Neural progenitor cell (in vitro differentiated cells): ENCODE data around the gene SMCHD1. TPM values are rescaled to one million over a fixed set of nuclear protein-coding genes. Genes with fewer than 3 reads are reported as not detected.

Experiments used
- DNase-seq: peaks from one replicate; pipeline ENCODE4 v3.0.0-alpha.2; 2016; ENCODE audit warnings: low spot score
- H2AFZ ChIP-seq: fragments of 200-600 bp; sonication (generic); replicated peaks from 2 replicates; pipeline ENCODE4 v1.6.1; 2016; ENCODE audit warnings: antibody characterized with exemption
- H3F3A ChIP-seq: fragments of 200-600 bp; sonication (generic); 2 replicates; pipeline ENCODE4 v1.6.1; 2016; ENCODE audit warnings: antibody characterized with exemption, low read depth
- H3K27ac ChIP-seq: fragments of 200-600 bp; sonication (generic); 2 replicates; pipeline ENCODE4 v1.5.1; 2016; ENCODE audit warnings: mild to moderate bottlenecking
- H3K27me3 ChIP-seq: fragments of 200-600 bp; sonication (generic); 2 replicates; pipeline ENCODE4 v1.6.1; 2016; ENCODE audit warnings: mild to moderate bottlenecking, moderate library complexity
- H3K36me3 ChIP-seq: fragments of 200-600 bp; sonication (generic); 2 replicates; pipeline ENCODE4 v1.5.1; 2016
- H3K4me1 ChIP-seq: fragments of 200-600 bp; sonication (generic); 2 replicates; pipeline ENCODE4 v1.6.1; 2016; ENCODE audit warnings: mixed run types
- H3K4me2 ChIP-seq: fragments of 200-600 bp; sonication (generic); 2 replicates; pipeline ENCODE4 v1.6.1; 2016
- H3K4me3 ChIP-seq: fragments of 200-600 bp; sonication (generic); 2 replicates; pipeline ENCODE4 v1.5.1; 2016
- H3K79me2 ChIP-seq: fragments of 200-600 bp; sonication (generic); 2 replicates; pipeline ENCODE4 v1.6.1; 2016; ENCODE audit warnings: low read depth
- H3K9ac ChIP-seq: fragments of 200-600 bp; sonication (generic); 2 replicates; pipeline ENCODE4 v1.6.1; 2016
- H3K9me3 ChIP-seq: fragments of 200-600 bp; sonication (generic); 2 replicates; pipeline ENCODE4 v1.5.1; 2016; ENCODE audit warnings: low read depth
- H4K20me1 ChIP-seq: fragments of 200-600 bp; sonication (generic); 2 replicates; pipeline ENCODE4 v1.6.1; 2016; ENCODE audit warnings: low read depth
- H3K27ac Mint-ChIP-seq: 3 replicates; pipeline ENCODE4 v1.8.0; 2021; ENCODE audit warnings: mixed read lengths
- H3K27me3 Mint-ChIP-seq: 2 replicates; pipeline ENCODE4 v1.8.0; 2022; ENCODE audit warnings: low read depth, mild to moderate bottlenecking, inconsistent platforms, moderate library complexity, mixed read lengths; ENCODE audit not compliant: insufficient read depth
- H3K36me3 Mint-ChIP-seq: 3 replicates; pipeline ENCODE4 v1.8.0; 2021; ENCODE audit warnings: mixed read lengths
- H3K4me1 Mint-ChIP-seq: 3 replicates; pipeline ENCODE4 v1.8.0; 2021; ENCODE audit warnings: mixed read lengths
- H3K4me3 Mint-ChIP-seq: 3 replicates; pipeline ENCODE4 v1.8.0; 2021; ENCODE audit warnings: mild to moderate bottlenecking, moderate library complexity, mixed read lengths
- H3K9me3 Mint-ChIP-seq: 3 replicates; pipeline ENCODE4 v1.8.0; 2020; ENCODE audit warnings: mixed read lengths
- EZH2 ChIP-seq: fragments of 200-600 bp; sonication (generic); IDR thresholded peaks from 2 replicates; pipeline ENCODE4 v1.6.1; 2017; ENCODE audit warnings: antibody characterized with exemption, mild to moderate bottlenecking, moderate library complexity
- EZH2phosphoT487 ChIP-seq: fragments of 200-600 bp; sonication (generic); IDR thresholded peaks from 2 replicates; pipeline ENCODE4 v1.6.1; 2017; ENCODE audit warnings: antibody characterized with exemption
- total RNA-seq: library from RNA; depleted of rRNA; stranded (reverse); fragments of >200 nt; gene quantifications from 2 replicates; pipeline ENCODE4 v1.2.3, GENCODE V29; 2015; ENCODE audit warnings: low replicate concordance
- TF ChIP-seq, protein P1 (sequence below): fragments of 200-600 bp; sonication (generic); IDR thresholded peaks from 2 replicates; pipeline ENCODE4 v1.5.1; 2017; ENCODE audit warnings: antibody characterized with exemption, mild to moderate bottlenecking

SMCHD1 gene
- total RNA-seq, 1 donor from 2014 or later, result 127 TPM

DNA sequence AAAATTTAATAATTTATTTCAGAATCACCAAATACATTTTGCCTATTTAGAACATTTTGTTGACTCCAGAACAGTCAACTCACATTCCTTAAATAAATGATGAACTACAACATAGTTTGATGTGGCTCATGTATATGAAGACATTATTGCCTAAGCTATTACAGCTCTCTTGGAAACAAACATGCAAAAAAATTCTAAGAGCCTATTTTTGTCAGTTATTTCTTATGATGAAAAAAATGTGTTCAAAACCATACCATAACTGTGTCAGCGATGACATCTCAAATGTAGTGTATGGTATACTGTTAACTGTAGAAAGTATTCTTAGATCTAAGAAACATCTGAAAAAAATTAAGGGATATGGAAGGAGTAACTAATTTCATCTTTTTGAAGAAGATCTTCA lies 185.0 kb downstream of the SMCHD1 start:
- no peak overlapping the region for H3K27ac Mint-ChIP-seq
- no peak for DNase-seq
- Histone ChIP-seq H3K4me2 (no peak overlapping the region), H2AFZ (no peak overlapping the region), H4K20me1 (no peaks in the 10 kb centered on the region), H3F3A (no peaks in the 10 kb centered on the region), H3K36me3 (no peaks in the 10 kb centered on the region), H3K27ac (no peak overlapping the region), H3K27me3 (peaks cover 28% of the 10 kb centered on the region), H3K4me1 (no peaks in the 10 kb centered on the region), H3K9me3 (no peaks in the 10 kb centered on the region), H3K79me2 (no peaks in the 10 kb centered on the region), H3K9ac (no peak overlapping the region), H3K4me3 (no peak overlapping the region)
- peaks cover 3% of the 10 kb centered on the region for H3K36me3 Mint-ChIP-seq
- TF ChIP-seq EZH2phosphoT487, result no peak
- TF ChIP-seq, protein P1, sequence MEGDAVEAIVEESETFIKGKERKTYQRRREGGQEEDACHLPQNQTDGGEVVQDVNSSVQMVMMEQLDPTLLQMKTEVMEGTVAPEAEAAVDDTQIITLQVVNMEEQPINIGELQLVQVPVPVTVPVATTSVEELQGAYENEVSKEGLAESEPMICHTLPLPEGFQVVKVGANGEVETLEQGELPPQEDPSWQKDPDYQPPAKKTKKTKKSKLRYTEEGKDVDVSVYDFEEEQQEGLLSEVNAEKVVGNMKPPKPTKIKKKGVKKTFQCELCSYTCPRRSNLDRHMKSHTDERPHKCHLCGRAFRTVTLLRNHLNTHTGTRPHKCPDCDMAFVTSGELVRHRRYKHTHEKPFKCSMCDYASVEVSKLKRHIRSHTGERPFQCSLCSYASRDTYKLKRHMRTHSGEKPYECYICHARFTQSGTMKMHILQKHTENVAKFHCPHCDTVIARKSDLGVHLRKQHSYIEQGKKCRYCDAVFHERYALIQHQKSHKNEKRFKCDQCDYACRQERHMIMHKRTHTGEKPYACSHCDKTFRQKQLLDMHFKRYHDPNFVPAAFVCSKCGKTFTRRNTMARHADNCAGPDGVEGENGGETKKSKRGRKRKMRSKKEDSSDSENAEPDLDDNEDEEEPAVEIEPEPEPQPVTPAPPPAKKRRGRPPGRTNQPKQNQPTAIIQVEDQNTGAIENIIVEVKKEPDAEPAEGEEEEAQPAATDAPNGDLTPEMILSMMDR, result no peak
- no peak for TF ChIP-seq EZH2
- H3K9me3 Mint-ChIP-seq, result peaks cover 21% of the 10 kb centered on the region
- no peak overlapping the region for H3K4me3 Mint-ChIP-seq
- peaks cover 5% of the 10 kb centered on the region for H3K4me1 Mint-ChIP-seq
- H3K27me3 Mint-ChIP-seq, result peaks cover 14% of the 10 kb centered on the region

DNA sequence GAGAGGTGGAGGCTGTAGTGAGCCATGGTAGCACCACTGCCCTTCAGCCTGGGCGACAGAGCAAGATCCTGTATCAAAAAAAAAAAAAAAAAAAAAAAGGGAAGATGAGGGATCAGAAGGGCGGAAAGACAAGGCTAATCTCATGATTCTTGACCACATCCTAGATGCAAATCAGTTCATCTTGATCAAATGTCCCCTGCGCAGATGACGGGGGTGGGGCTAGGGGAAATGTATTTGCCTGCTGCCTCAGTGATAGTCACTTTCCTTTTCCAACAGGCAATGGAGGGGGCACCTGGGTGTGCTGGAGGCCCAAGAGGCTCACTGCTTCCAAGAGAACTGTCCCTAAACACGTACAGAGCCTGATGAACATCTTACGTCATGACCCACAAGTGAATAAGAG lies 187.6 kb downstream of the SMCHD1 start:
- no peak overlapping the region for H3K27ac ChIP-seq
- no peak overlapping the region for H2AFZ ChIP-seq
- no peaks in the 10 kb centered on the region for H3K36me3 ChIP-seq
- no peaks in the 10 kb centered on the region for H3K9me3 ChIP-seq
- no peak overlapping the region for H3K4me3 Mint-ChIP-seq
- H3K27me3 ChIP-seq, result peaks cover 55% of the 10 kb centered on the region
- peaks cover 4% of the 10 kb centered on the region for H4K20me1 ChIP-seq
- H3K9me3 Mint-ChIP-seq, result peaks cover 10% of the 10 kb centered on the region
- H3K4me3 ChIP-seq, result no peak overlapping the region
- no peak overlapping the region for H3K9ac ChIP-seq
- peaks cover 7% of the 10 kb centered on the region for H3K4me1 ChIP-seq
- H3K4me2 ChIP-seq, result no peak overlapping the region
- DNase-seq, result no peak
- H3K27ac Mint-ChIP-seq, result no peak overlapping the region
- H3K27me3 Mint-ChIP-seq, result peaks cover 27% of the 10 kb centered on the region
- H3K36me3 Mint-ChIP-seq, result peaks cover 3% of the 10 kb centered on the region
- no peaks in the 10 kb centered on the region for H3K79me2 ChIP-seq
- peaks cover 15% of the 10 kb centered on the region for H3K4me1 Mint-ChIP-seq
- TF ChIP-seq EZH2, result no peak
- TF ChIP-seq, protein P1, result no peak
- TF ChIP-seq EZH2phosphoT487, result no peak
- peaks cover 13% of the 10 kb centered on the region for H3F3A ChIP-seq

DNA sequence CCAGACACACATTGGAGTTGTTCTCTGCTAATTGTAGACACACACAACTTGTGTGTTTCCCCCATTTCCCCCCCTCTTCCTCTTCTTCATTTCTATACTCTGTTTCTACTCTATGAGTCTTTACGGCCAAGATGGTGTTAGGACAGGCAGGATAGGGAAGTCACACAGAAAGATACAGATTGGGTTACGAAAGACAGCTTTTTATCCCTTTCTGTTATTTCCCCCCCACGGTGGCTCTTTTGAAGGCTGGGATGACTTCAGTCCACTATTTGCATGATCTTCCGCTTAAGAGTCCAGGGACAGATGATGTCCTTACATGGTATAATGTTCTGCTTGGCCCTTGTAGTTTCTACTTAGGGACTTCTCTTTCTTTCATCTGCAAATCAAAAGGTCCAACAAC lies 189.6 kb downstream of the SMCHD1 start:
- H3K27ac Mint-ChIP-seq, result no peak overlapping the region
- H3K27ac ChIP-seq, result no peak overlapping the region
- peaks cover 24% of the 10 kb centered on the region for H3F3A ChIP-seq
- peaks cover 16% of the 10 kb centered on the region for H3K4me1 Mint-ChIP-seq
- H3K9me3 Mint-ChIP-seq, result no peaks in the 10 kb centered on the region
- no peak overlapping the region for H3K4me2 ChIP-seq
- no peaks in the 10 kb centered on the region for H3K36me3 Mint-ChIP-seq
- no peaks in the 10 kb centered on the region for H3K9me3 ChIP-seq
- peaks cover 74% of the 10 kb centered on the region for H3K27me3 ChIP-seq
- no peak overlapping the region for H3K4me3 Mint-ChIP-seq
- no peak overlapping the region for H3K4me3 ChIP-seq
- H3K79me2 ChIP-seq, result no peaks in the 10 kb centered on the region
- TF ChIP-seq, protein P1, result no peak
- TF ChIP-seq EZH2, result no peak
- no peak for TF ChIP-seq EZH2phosphoT487
- peaks cover 4% of the 10 kb centered on the region for H4K20me1 ChIP-seq
- peaks cover 37% of the 10 kb centered on the region for H3K27me3 Mint-ChIP-seq
- no peak overlapping the region for H3K9ac ChIP-seq
- DNase-seq, result no peak
- H2AFZ ChIP-seq, result no peak overlapping the region
- H3K36me3 ChIP-seq, result no peaks in the 10 kb centered on the region
- H3K4me1 ChIP-seq, result peaks cover 7% of the 10 kb centered on the region
